HepG2 (cell line): ENCODE measurements around the gene POGK. TPM values are rescaled to one million over a fixed set of nuclear protein-coding genes. Genes with fewer than 3 reads are reported as not detected.

ENCODE experiments used
- ATAC-seq: fragments of 200-7000 bp; cut with Tn5 transposase; 3 replicates; pipeline ENCODE4 v1.9.1; 2020; ENCODE audit warnings: mild to moderate bottlenecking, moderate library complexity
- BruUV-seq: library from RNA; stranded (reverse); fragments of 400-500 nt; replicated peaks from 2 replicates; lab custom pipeline; 2021; lab: Mats Ljungman, UMichigan
- CTCF ChIA-PET: fragments of 300-600 bp; formaldehyde crosslinking; extraction: SDS; loops from one replicate; lab custom pipeline; 2021; ENCODE audit warnings: low total read pairs, inconsistent platforms, low intra/inter-chr PET ratio; lab: Yijun Ruan, JAX
- POLR2A ChIA-PET: fragments of 350-600 bp; sonication (Branson Sonifier 250); formaldehyde crosslinking; loops from one replicate; lab custom pipeline; 2020; ENCODE audit warnings: antibody characterized with exemption, inconsistent platforms; lab: Yijun Ruan, JAX
- DNase-seq: peaks from one replicate; pipeline ENCODE4 v3.0.0-alpha.2; 2015; ENCODE audit warnings: low spot score
- FAIRE-seq: peaks from 3 replicates; lab custom pipeline; 2011; peaks lifted over from hg19 to GRCh38; lab: Jason Lieb, UNC
- H2AFZ ChIP-seq: one replicate; pipeline ENCODE4 v1.6.1; 2011; ENCODE audit warnings: low read length, inconsistent platforms
- H3K27ac ChIP-seq: fragments of 300-600 bp; 3 replicates; pipeline ENCODE4 v1.8.0; 2011; ENCODE audit warnings: mixed run types, mild to moderate bottlenecking, mixed read lengths, low read length, inconsistent platforms; ENCODE audit not compliant: insufficient read depth; ENCODE audit errors: extremely low read length
- H3K27me3 ChIP-seq, 2 experiments: fragments of 200-600 bp in 1 of 2; 2 replicates in 1 of 2; 3 replicates in 1 of 2; pipeline versions ENCODE4 v1.6.0 to v1.8.0; 2011; ENCODE audit warnings: low read length in 2 of 2, mild to moderate bottlenecking in 2 of 2, moderate library complexity in 2 of 2, inconsistent platforms in 1 of 2; ENCODE audit not compliant: insufficient read depth in 2 of 2, control insufficient read depth in 1 of 2
- H3K36me3 ChIP-seq, 2 experiments: fragments of 200-600 bp in 1 of 2; replicated peaks in 1 of 2; 2 replicates in 1 of 2; 3 replicates in 1 of 2; pipeline versions ENCODE4 v1.5.1 to v1.8.0; 2011; ENCODE audit warnings: low read length in 2 of 2, inconsistent platforms in 1 of 2; ENCODE audit not compliant: insufficient read depth in 2 of 2, control insufficient read depth in 1 of 2
- H3K4me1 ChIP-seq: 2 replicates; pipeline ENCODE4 v1.5.1; 2012; ENCODE audit warnings: low read length, inconsistent platforms; ENCODE audit not compliant: insufficient read depth
- H3K4me2 ChIP-seq: 2 replicates; pipeline ENCODE4 v1.6.0; 2011; ENCODE audit warnings: low read depth, low read length, inconsistent platforms
- H3K4me3 ChIP-seq, 3 experiments: fragments of 200-600 bp in 1 of 3; sonication (generic), shearing (Covaris generic) in 1 of 3; replicated peaks in 1 of 3; 2 replicates each; pipeline ENCODE4 v1.5.1; 2011 to 2016; ENCODE audit warnings: low read length in 3 of 3, inconsistent platforms in 2 of 3, low read depth in 2 of 3, mild to moderate bottlenecking in 2 of 3, control low read depth in 1 of 3, mixed read lengths in 1 of 3; ENCODE audit not compliant: insufficient read depth in 1 of 3
- H3K79me2 ChIP-seq: one replicate; pipeline ENCODE4 v1.6.1; 2011; ENCODE audit warnings: low read length, inconsistent platforms; ENCODE audit not compliant: insufficient read depth
- H3K9ac ChIP-seq: 2 replicates; pipeline ENCODE4 v1.6.0; 2011; ENCODE audit warnings: mild to moderate bottlenecking, low read depth, low read length, inconsistent platforms; ENCODE audit not compliant: insufficient read depth
- H3K9me3 ChIP-seq: 2 replicates; pipeline ENCODE4 v1.5.1; 2012; ENCODE audit warnings: mild to moderate bottlenecking, low read length
- H4K20me1 ChIP-seq: 2 replicates; pipeline ENCODE4 v1.6.0; 2011; ENCODE audit warnings: inconsistent platforms, mild to moderate bottlenecking, low read length, moderate library complexity; ENCODE audit not compliant: insufficient read depth
- CBX1 ChIP-seq: IDR thresholded peaks from one replicate; pipeline ENCODE4 v1.6.1; 2016; ENCODE audit warnings: antibody characterized with exemption, low read depth
- CBX5 ChIP-seq: sonication (generic); formaldehyde crosslinking; IDR thresholded peaks from 2 replicates; pipeline ENCODE4 v1.4.0; 2020; ENCODE audit warnings: missing genetic modification reagents, borderline replicate concordance
- JUN ChIP-seq: sonication (generic); formaldehyde crosslinking; IDR thresholded peaks from 2 replicates; pipeline ENCODE4 v1.4.0; 2020; ENCODE audit warnings: mild to moderate bottlenecking, missing genetic modification reagents
- KLF6 ChIP-seq: IDR thresholded peaks from 2 replicates; pipeline ENCODE4 v1.8.0; 2016; ENCODE audit warnings: missing biosample characterization, missing genetic modification reagents
- MTF1 ChIP-seq: sonication (generic); formaldehyde crosslinking; IDR thresholded peaks from 2 replicates; pipeline ENCODE4 v1.5.0; 2020; ENCODE audit warnings: missing genetic modification reagents
- MYNN ChIP-seq: sonication (generic); formaldehyde crosslinking; IDR thresholded peaks from 2 replicates; pipeline ENCODE4 v1.4.0; 2020; ENCODE audit warnings: mild to moderate bottlenecking, low read depth, missing genetic modification reagents
- PHF8 ChIP-seq: sonication (generic); formaldehyde crosslinking; IDR thresholded peaks from 2 replicates; pipeline ENCODE4 v1.5.0; 2020; ENCODE audit warnings: missing genetic modification reagents
- RBM39 ChIP-seq: fragments of 200-400 bp; formaldehyde crosslinking; IDR thresholded peaks from one replicate; pipeline ENCODE4 v1.6.1; 2018; ENCODE audit warnings: antibody characterized with exemption, mild to moderate bottlenecking, low read depth, low read length; ENCODE audit not compliant: poor library complexity, severe bottlenecking
- REL ChIP-seq: sonication (generic); formaldehyde crosslinking; conservative IDR thresholded peaks from 2 replicates; pipeline ENCODE4 v1.8.0; 2022; ENCODE audit warnings: mild to moderate bottlenecking, missing genetic modification reagents, moderate library complexity
- TBL1XR1 ChIP-seq: fragments of 150-350 bp; IDR thresholded peaks from 2 replicates; pipeline ENCODE4 v1.6.1; 2014; ENCODE audit warnings: borderline replicate concordance, low read length; ENCODE audit not compliant: partially characterized antibody
- TBP ChIP-seq: sonication (generic); formaldehyde crosslinking; IDR thresholded peaks from 2 replicates; pipeline ENCODE4 v1.5.0; 2020; ENCODE audit warnings: missing genetic modification reagents
- WIZ ChIP-seq: sonication (generic); formaldehyde crosslinking; IDR thresholded peaks from 2 replicates; pipeline ENCODE4 v1.5.1; 2020; ENCODE audit warnings: mild to moderate bottlenecking, missing genetic modification reagents
- ZIK1 ChIP-seq: sonication (generic); formaldehyde crosslinking; IDR thresholded peaks from 2 replicates; pipeline ENCODE4 v1.5.0; 2020; ENCODE audit warnings: mild to moderate bottlenecking, low read depth, missing genetic modification reagents, borderline replicate concordance
- ZNF225 ChIP-seq: sonication (generic); formaldehyde crosslinking; IDR thresholded peaks from 2 replicates; pipeline ENCODE4 v1.4.0; 2020; ENCODE audit warnings: mild to moderate bottlenecking, missing genetic modification reagents
- ZNF280D ChIP-seq: sonication (generic); formaldehyde crosslinking; IDR thresholded peaks from 2 replicates; pipeline ENCODE4 v1.5.1; 2020; ENCODE audit warnings: mild to moderate bottlenecking, missing genetic modification reagents
- ZNF329 ChIP-seq: sonication (generic); formaldehyde crosslinking; IDR thresholded peaks from 2 replicates; pipeline ENCODE4 v1.9.0; 2021; ENCODE audit warnings: low read depth, mild to moderate bottlenecking, missing genetic modification reagents
- ZNF543 ChIP-seq: sonication (generic); formaldehyde crosslinking; IDR thresholded peaks from 2 replicates; pipeline ENCODE4 v1.4.0; 2020; ENCODE audit warnings: mild to moderate bottlenecking, missing genetic modification reagents
- ZNF629 ChIP-seq: sonication (generic); formaldehyde crosslinking; conservative IDR thresholded peaks from 2 replicates; pipeline ENCODE4 v1.5.0; 2020; ENCODE audit warnings: missing genetic modification reagents
- WGBS: methylation state at CpG from one replicate; pipeline ENCODE4 v1.1.6; 2017; ENCODE audit warnings: low lambda C conversion rate; 5-methylcytosine and 5-hydroxymethylcytosine counted together
- in situ Hi-C: cut with HindIII; loops from 2 replicates; pipeline ENCODE4 v1.10.0; 2017; ENCODE audit warnings: low pct_unique_long_range_greater_than_20kb; ENCODE audit not compliant: extremely low pct_ligation_motif_present
- intact Hi-C: fragments of 100-400 bp; cut with micrococcal nuclease; formaldehyde crosslinking; loops from one replicate; pipeline ENCODE4 v1.10.0; 2022; ENCODE audit not compliant: unreplicated experiment
- polyA plus RNA-seq, 8 experiments: library from polyadenylated mRNA; depleted of rRNA in 3 of 8; stranded (reverse) in 7 of 8; unstranded in 1 of 8; fragments of >200 nt; fragmentation: Illumina TruSeq in 4 of 8; extraction: Trizol in 4 of 8; gene quantifications; 2 replicates each; pipeline versions ENCODE4 v1.2.1 to v1.2.3, GENCODE V29; 2011 to 2016; ENCODE audit warnings: low read depth in 4 of 8, missing spikeins in 1 of 8, mixed read lengths in 1 of 8; ENCODE audit not compliant: insufficient read depth in 1 of 8
- total RNA-seq, 5 experiments: library from RNA; depleted of rRNA; stranded (reverse); fragments of >200 nt; fragmentation: Illumina TruSeq; extraction: Trizol; gene quantifications; 2 replicates each; pipeline ENCODE4 v1.2.3, GENCODE V29; 2016; ENCODE audit warnings: low read depth in 1 of 5
- TF ChIP-seq, protein P1 (sequence below): sonication (generic); formaldehyde crosslinking; IDR thresholded peaks from 2 replicates; pipeline ENCODE4 v1.8.0; 2022; ENCODE audit warnings: missing genetic modification reagents, mild to moderate bottlenecking, borderline replicate concordance

Gene POGK
- total and polyA plus RNA-seq, 2 of the 13 experiments (the other 11 are each of a cell fraction or from before 2014, with no cell fraction given), result 4.8 to 16.2 TPM

DNA sequence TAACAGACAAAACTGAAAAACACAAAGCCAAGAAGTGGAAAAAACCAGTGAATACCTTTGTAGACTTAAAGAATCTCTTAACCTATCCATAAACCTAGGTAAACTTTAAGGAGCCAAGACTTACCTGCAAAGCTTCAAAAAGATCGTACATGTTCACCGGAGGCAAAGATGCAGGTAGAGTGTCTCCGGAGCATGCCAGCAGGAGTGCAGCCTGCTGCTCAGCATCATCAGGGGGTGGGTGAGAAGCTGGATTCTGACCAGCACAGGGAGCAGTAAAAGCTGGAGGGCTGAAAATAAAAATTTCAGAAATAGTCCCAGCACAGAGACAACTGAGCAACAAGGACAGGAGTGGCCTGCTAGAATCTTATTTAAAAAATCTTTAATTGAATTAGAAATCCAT lies 18.7 kb downstream of the POGK start:
- Histone ChIP-seq H3K4me2 (no peak overlapping the region), H3K27ac (no peak overlapping the region), H3K9me3 (no peaks in the 10 kb centered on the region), H3K79me2 (peaks cover 3% of the 10 kb centered on the region), H3K9ac (no peak overlapping the region), H3K4me1 (no peaks in the 10 kb centered on the region), H3K27me3 (no peaks in the 10 kb centered on the region), H3K4me3 (no peak overlapping the region), H4K20me1 (no peaks in the 10 kb centered on the region), H2AFZ (no peak overlapping the region), H3K36me3 (peaks cover 7 to 75% of the 10 kb centered on the region in 2 experiments)
- WGBS, result 96% methylated on average over 3 of the region's 3 CpGs
- ChIA-PET CTCF (no interaction called here), POLR2A (no interaction called here)
- BruUV-seq, result no TSS peak
- ATAC-seq, result no peak
- TF ChIP-seq TBP (CRISPR knock-in tag), result no peak
- TF ChIP-seq KLF6, result no peak
- TF ChIP-seq REL (CRISPR knock-in tag), result no peak
- TF ChIP-seq ZNF629 (CRISPR knock-in tag), result no peak
- TF ChIP-seq WIZ (CRISPR knock-in tag), result no peak
- no peak for TF ChIP-seq MYNN (CRISPR knock-in tag)
- TF ChIP-seq ZIK1, result no peak
- TF ChIP-seq ZNF329 (CRISPR knock-in tag), result no peak
- TF ChIP-seq JUN (CRISPR knock-in tag), result no peak
- TF ChIP-seq ZNF543 (CRISPR knock-in tag), result no peak
- no peak for TF ChIP-seq CBX1
- TF ChIP-seq CBX5 (CRISPR knock-in tag), result no peak
- TF ChIP-seq ZNF225 (CRISPR knock-in tag), result no peak
- no peak for TF ChIP-seq TBL1XR1
- no peak for TF ChIP-seq PHF8
- TF ChIP-seq, protein P1, sequence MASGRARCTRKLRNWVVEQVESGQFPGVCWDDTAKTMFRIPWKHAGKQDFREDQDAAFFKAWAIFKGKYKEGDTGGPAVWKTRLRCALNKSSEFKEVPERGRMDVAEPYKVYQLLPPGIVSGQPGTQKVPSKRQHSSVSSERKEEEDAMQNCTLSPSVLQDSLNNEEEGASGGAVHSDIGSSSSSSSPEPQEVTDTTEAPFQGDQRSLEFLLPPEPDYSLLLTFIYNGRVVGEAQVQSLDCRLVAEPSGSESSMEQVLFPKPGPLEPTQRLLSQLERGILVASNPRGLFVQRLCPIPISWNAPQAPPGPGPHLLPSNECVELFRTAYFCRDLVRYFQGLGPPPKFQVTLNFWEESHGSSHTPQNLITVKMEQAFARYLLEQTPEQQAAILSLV, result no peak
- no peak for TF ChIP-seq ZNF280D
- no peak for TF ChIP-seq RBM39
- no peak for TF ChIP-seq MTF1 (CRISPR knock-in tag)
- intact Hi-C loops (no loop called here), in situ Hi-C loops (no loop called here)
- no peak for FAIRE-seq
- no peak for DNase-seq
